Activated naive CD4-positive, alpha-beta T cell treated with anti-CD3 and anti-CD28 coated beads, Interleukin-2, amount 50 U/mL, for 72 hours (primary cell): ENCODE measurements around the gene SNAP47. TPM values are rescaled to one million over a fixed set of nuclear protein-coding genes. Genes with fewer than 3 reads are reported as not detected.

Experiments used
- ATAC-seq, 2 donors: fragments of 150-1000 bp; cut with Tn5 transposase; 2 replicates each; pipeline ENCODE4 v1.10.0; 2021; ENCODE audit warnings: mild to moderate bottlenecking in 2 of 2, moderate library complexity in 2 of 2
- DNase-seq, 2 donors: peaks; one replicate each; pipeline ENCODE4 v3.0.0; 2021 to 2022; ENCODE audit warnings: low spot score in 2 of 2
- H3K27ac Mint-ChIP-seq, 2 donors: one replicate each; pipeline ENCODE4 v1.8.0; 2022; ENCODE audit warnings: mild to moderate bottlenecking in 2 of 2, mixed read lengths in 2 of 2
- H3K36me3 Mint-ChIP-seq, 2 donors: one replicate each; pipeline ENCODE4 v1.8.0; 2022; ENCODE audit warnings: mixed read lengths in 2 of 2
- H3K9me3 Mint-ChIP-seq, 2 donors: one replicate each; pipeline ENCODE4 v1.8.0; 2022; ENCODE audit warnings: mixed read lengths in 2 of 2
- total RNA-seq, 2 donors: library from RNA; stranded (reverse); gene quantifications; one replicate each; pipeline ENCODE4 v1.2.3, GENCODE V29; 2022

Gene SNAP47
- total RNA-seq, 2 donors from 2014 or later: 33.8 to 35.8 TPM

GRCh38 chr1:227780101-227781044 is 45.1 kb downstream of the SNAP47 start:
- no peaks in the 10 kb centered on the region for H3K36me3 Mint-ChIP-seq
- no peak overlapping the region for H3K27ac Mint-ChIP-seq
- DNase-seq: peak in 1 of 2 donors; percentile 46
- no peak for ATAC-seq
- no peaks in the 10 kb centered on the region for H3K9me3 Mint-ChIP-seq

GRCh38 chr1:227781314-227781930 is 46.2 kb downstream of the SNAP47 start:
- Mint-ChIP-seq H3K27ac (no peak overlapping the region), H3K9me3 (no peaks in the 10 kb centered on the region), H3K36me3 (no peaks in the 10 kb centered on the region)
- ATAC-seq (no peak), DNase-seq (no peak)

GRCh38 chr1:227782226-227782625 is 47.0 kb downstream of the SNAP47 start:
- no peaks in the 10 kb centered on the region for H3K9me3 Mint-ChIP-seq
- ATAC-seq (no peak), DNase-seq (no peak)
- no peak overlapping the region for H3K27ac Mint-ChIP-seq
- H3K36me3 Mint-ChIP-seq: no peaks in the 10 kb centered on the region

- DNase-seq (no peak), ATAC-seq (no peak)
- Mint-ChIP-seq H3K27ac (peak overlapping the region in 1 of 2 donors; percentile 72), H3K9me3 (no peaks in the 10 kb centered on the region), H3K36me3 (no peaks in the 10 kb centered on the region)
These were observed 50.0 kb downstream of the SNAP47 start for GRCh38 chr1:227785094-227785804.

- H3K9me3 Mint-ChIP-seq: no peaks in the 10 kb centered on the region
- ATAC-seq (no peak), DNase-seq (no peak)
- no peaks in the 10 kb centered on the region for H3K36me3 Mint-ChIP-seq
- no peak overlapping the region for H3K27ac Mint-ChIP-seq
These were observed 50.8 kb downstream of the SNAP47 start for GRCh38 chr1:227785805-227786671.

- no peaks in the 10 kb centered on the region for H3K9me3 Mint-ChIP-seq
- DNase-seq (no peak), ATAC-seq (no peak)
- no peaks in the 10 kb centered on the region for H3K36me3 Mint-ChIP-seq
- H3K27ac Mint-ChIP-seq: peak overlapping the region in 1 of 2 donors; percentile 55
These were observed 51.7 kb downstream of the SNAP47 start for GRCh38 chr1:227786673-227787512.

- no peaks in the 10 kb centered on the region for H3K36me3 Mint-ChIP-seq
- DNase-seq (peak; percentile 81 to 89), ATAC-seq (peak; percentile 93 to 94)
- H3K27ac Mint-ChIP-seq: peak overlapping the region in 1 of 2 donors; percentile 55
- no peaks in the 10 kb centered on the region for H3K9me3 Mint-ChIP-seq
These were observed 52.5 kb downstream of the SNAP47 start for GRCh38 chr1:227787513-227788270.

GRCh38 chr1:227788271-227789083 is 53.2 kb downstream of the SNAP47 start:
- ATAC-seq: peak; percentile 66 to 80
- Mint-ChIP-seq H3K36me3 (no peaks in the 10 kb centered on the region), H3K9me3 (no peaks in the 10 kb centered on the region), H3K27ac (no peak overlapping the region)
- DNase-seq: peak; percentile 69 to 77

GRCh38 chr1:227789084-227790033 is 54.1 kb downstream of the SNAP47 start:
- Mint-ChIP-seq H3K36me3 (no peaks in the 10 kb centered on the region), H3K9me3 (no peaks in the 10 kb centered on the region), H3K27ac (no peak overlapping the region)
- no peak for DNase-seq
- no peak for ATAC-seq

- no peak for DNase-seq
- H3K9me3 Mint-ChIP-seq: no peaks in the 10 kb centered on the region
- ATAC-seq: no peak
- H3K27ac Mint-ChIP-seq: no peak overlapping the region
- no peaks in the 10 kb centered on the region for H3K36me3 Mint-ChIP-seq
These were observed 54.8 kb downstream of the SNAP47 start for GRCh38 chr1:227790034-227790400.

- ATAC-seq (no peak), DNase-seq (no peak)
- Mint-ChIP-seq H3K36me3 (no peaks in the 10 kb centered on the region), H3K9me3 (no peaks in the 10 kb centered on the region), H3K27ac (no peak overlapping the region)
These were observed 55.6 kb downstream of the SNAP47 start for GRCh38 chr1:227790868-227791267.

- Mint-ChIP-seq H3K36me3 (no peaks in the 10 kb centered on the region), H3K9me3 (no peaks in the 10 kb centered on the region), H3K27ac (no peak overlapping the region)
- no peak for ATAC-seq
- DNase-seq: no peak
These were observed 56.3 kb downstream of the SNAP47 start for GRCh38 chr1:227791425-227792143.
